Endothelial cell of umbilical vein (primary cell): Measurements from ENCODE around the gene CGNL1. TPM values are rescaled to one million over a fixed set of nuclear protein-coding genes. Genes with fewer than 3 reads are reported as not detected.

Experiments used
- BruUV-seq: library from RNA; stranded (reverse); fragments of 400-500 nt; replicated peaks from 2 replicates; lab custom pipeline; 2021; lab: Mats Ljungman, UMichigan
- CTCF ChIA-PET: fragments of 300-600, 350-600 bp; sonication (Branson Sonifier 250); formaldehyde crosslinking; loops from one replicate; lab custom pipeline; 2021; ENCODE audit warnings: antibody characterized with exemption, inconsistent platforms; lab: Charles Lee
- POLR2A ChIA-PET: fragments of 300-600, 350-600 bp; sonication (Branson Sonifier 250); formaldehyde crosslinking; loops from one replicate; lab custom pipeline; 2021; ENCODE audit warnings: antibody characterized with exemption, inconsistent platforms; lab: Charles Lee
- DNase-seq: peaks from one replicate; pipeline ENCODE4 v3.0.0-alpha.2; 2011; ENCODE audit warnings: low read depth, low spot score
- FAIRE-seq: peaks from 2 replicates; lab custom pipeline; 2011; peaks lifted over from hg19 to GRCh38; lab: Jason Lieb, UNC
- H2AFZ ChIP-seq: 2 replicates; pipeline ENCODE4 v1.6.0; 2012; ENCODE audit warnings: low read depth, low read length, control low read depth, inconsistent platforms
- H3K27ac ChIP-seq: 2 replicates; pipeline ENCODE4 v1.5.1; 2011; ENCODE audit warnings: low read depth, mild to moderate bottlenecking, control low read depth, low read length, moderate library complexity; ENCODE audit not compliant: insufficient read depth
- H3K27me3 ChIP-seq, 2 experiments: 2 replicates each; pipeline versions ENCODE4 v1.6.0 to v1.6.1; 2011; ENCODE audit warnings: low read length in 2 of 2, mixed read lengths in 1 of 2; ENCODE audit not compliant: control insufficient read depth in 2 of 2, insufficient read depth in 2 of 2
- H3K36me3 ChIP-seq, 2 experiments: 2 replicates in 1 of 2; 3 replicates in 1 of 2; pipeline ENCODE4 v1.5.1; 2011; ENCODE audit warnings: low read length in 2 of 2, mild to moderate bottlenecking in 1 of 2, moderate library complexity in 1 of 2; ENCODE audit not compliant: control insufficient read depth in 2 of 2, insufficient read depth in 2 of 2; ENCODE audit errors: extremely low read depth in 1 of 2
- H3K4me1 ChIP-seq: 3 replicates; pipeline ENCODE4 v1.5.1; 2011; ENCODE audit warnings: mild to moderate bottlenecking, low read length; ENCODE audit not compliant: control insufficient read depth, insufficient read depth; ENCODE audit errors: extremely low read depth
- H3K4me2 ChIP-seq: 2 replicates; pipeline ENCODE4 v1.6.1; 2011; ENCODE audit warnings: low read length, control low read depth, mixed read lengths; ENCODE audit not compliant: insufficient read depth
- H3K4me3 ChIP-seq, 3 experiments: fragments of 200-600 bp in 1 of 3; sonication (generic), shearing (Covaris generic) in 1 of 3; replicated peaks in 1 of 3; 2 replicates each; pipeline ENCODE4 v1.5.1; 2011 to 2016; ENCODE audit warnings: control low read depth in 3 of 3, low read length in 3 of 3, mild to moderate bottlenecking in 2 of 3, inconsistent platforms in 1 of 3, low read depth in 1 of 3, moderate library complexity in 1 of 3; ENCODE audit not compliant: insufficient read depth in 1 of 3
- H3K79me2 ChIP-seq: 2 replicates; pipeline ENCODE4 v1.6.0; 2012; ENCODE audit warnings: low read length, inconsistent platforms; ENCODE audit not compliant: control insufficient read depth, insufficient read depth
- H3K9ac ChIP-seq: replicated peaks from 2 replicates; pipeline ENCODE3; 2011; ENCODE audit warnings: low read length, control low read depth; ENCODE audit not compliant: insufficient read depth; ENCODE audit errors: extremely low read depth
- H3K9me1 ChIP-seq: replicated peaks from 3 replicates; pipeline ENCODE4 v1.6.0; 2011; ENCODE audit warnings: mild to moderate bottlenecking, low read length; ENCODE audit not compliant: control insufficient read depth, insufficient read depth; ENCODE audit errors: extremely low read depth
- H3K9me3 ChIP-seq: replicated peaks from 2 replicates; pipeline ENCODE4 v1.5.1; 2012; ENCODE audit warnings: low read length, inconsistent platforms; ENCODE audit not compliant: control insufficient read depth, insufficient read depth
- H4K20me1 ChIP-seq: replicated peaks from 2 replicates; pipeline ENCODE3; 2011; ENCODE audit warnings: mild to moderate bottlenecking, low read length; ENCODE audit not compliant: control insufficient read depth, insufficient read depth; ENCODE audit errors: extremely low read depth
- EZH2 ChIP-seq: IDR thresholded peaks from 2 replicates; pipeline ENCODE4 v1.6.1; 2012; ENCODE audit warnings: borderline replicate concordance, low read depth, mild to moderate bottlenecking, moderate library complexity, low read length, inconsistent platforms; ENCODE audit not compliant: severe bottlenecking
- FOS ChIP-seq: IDR thresholded peaks from 2 replicates; pipeline ENCODE4 v1.6.1; 2011; ENCODE audit warnings: mild to moderate bottlenecking, low read length, moderate library complexity, borderline replicate concordance; ENCODE audit not compliant: insufficient read depth
- GATA2 ChIP-seq: IDR thresholded peaks from 2 replicates; pipeline ENCODE4 v1.7.0; 2011; ENCODE audit warnings: low read depth, mild to moderate bottlenecking, moderate library complexity, mixed read lengths, low read length; ENCODE audit not compliant: insufficient read length, insufficient read depth
- JUN ChIP-seq: IDR thresholded peaks from 2 replicates; pipeline ENCODE4 v1.6.1; 2011; ENCODE audit warnings: borderline replicate concordance, low read depth; ENCODE audit not compliant: insufficient read length, insufficient read depth
- MYC ChIP-seq: IDR thresholded peaks from one replicate; pipeline ENCODE4 v1.6.1; 2011; ENCODE audit warnings: mild to moderate bottlenecking, low read depth, low read length
- dilution Hi-C: fragments of 300-500 bp; cut with MboI; formaldehyde crosslinking; loops from one replicate; pipeline ENCODE4 v1.15.0; 2019; ENCODE audit warnings: low sequenced_read_pairs; ENCODE audit not compliant: extremely low pct_ligation_motif_present
- intact Hi-C: fragments of 100-400 bp; cut with micrococcal nuclease; formaldehyde crosslinking; loops from one replicate; pipeline ENCODE4 v1.10.0; 2022
- polyA plus RNA-seq, 4 experiments: library from polyadenylated mRNA; depleted of rRNA in 3 of 4; stranded (reverse) in 3 of 4; unstranded in 1 of 4; fragments of >200 nt; gene quantifications; 2 replicates each; pipeline versions ENCODE4 v1.2.1 to v1.2.3, GENCODE V29; 2011 to 2012; ENCODE audit warnings: missing spikeins in 1 of 4
- total RNA-seq: library from RNA; stranded (reverse); gene quantifications from 2 replicates; pipeline ENCODE4 v1.2.3, GENCODE V29; 2021

Gene CGNL1
- total and polyA plus RNA-seq, 2 donors (not counting 3 experiments of a cell fraction or from before 2014, with no cell fraction given): 6.9 to 27.1 TPM

DNA sequence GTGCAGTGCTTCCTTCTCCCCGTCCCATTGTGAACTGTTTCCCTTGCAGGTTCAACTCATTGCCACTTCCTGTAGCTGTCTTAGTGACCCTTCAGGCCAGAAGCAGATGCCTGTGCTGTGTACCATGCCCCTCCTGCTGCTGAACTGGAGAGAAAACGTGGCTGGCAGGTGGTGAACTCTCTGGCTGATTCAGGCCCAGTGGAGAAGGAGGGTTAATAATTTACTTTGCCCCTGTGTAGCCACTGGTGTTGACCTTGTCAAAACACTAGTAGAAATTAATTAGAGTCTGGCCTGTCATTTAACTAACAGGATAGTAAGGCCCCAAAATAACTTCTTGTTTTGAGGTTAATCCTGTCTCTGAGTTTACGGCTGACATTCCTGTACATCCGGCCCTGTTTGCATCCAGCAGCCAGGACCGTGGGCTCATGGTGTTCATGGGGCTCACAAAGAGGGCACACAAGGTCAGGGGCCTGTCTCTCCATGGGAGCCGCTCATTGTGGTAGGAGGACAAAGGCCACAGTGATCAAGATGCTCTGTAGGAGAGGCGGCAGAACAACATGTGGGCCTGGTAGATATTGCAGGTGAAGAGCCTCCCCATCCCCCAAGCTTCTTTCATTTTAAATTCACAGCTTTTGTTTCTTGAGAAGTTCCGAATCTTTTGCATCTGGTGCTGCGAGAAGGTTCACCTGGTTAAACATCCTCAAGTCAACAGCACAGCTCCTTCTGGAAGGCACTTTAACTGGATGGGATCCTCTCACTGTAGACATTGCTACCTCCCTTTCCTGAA lies 101.6 kb downstream of the CGNL1 start:
- H3K27me3 ChIP-seq: no peaks in the 10 kb centered on the region
- peaks cover 0 to 3% of the 10 kb centered on the region in 2 experiments for H3K36me3 ChIP-seq
- intact Hi-C loops: loop anchor here (5.0 kb wide), 1 partner anchor 49 kb away; no protein-coding TSS in a partner anchor
- TF ChIP-seq FOS: no peak
- TF ChIP-seq JUN: no peak
- no peak for TF ChIP-seq GATA2
- TF ChIP-seq MYC: no peak
- TF ChIP-seq EZH2: no peak
- H3K9ac ChIP-seq: no peak overlapping the region
- no peaks in the 10 kb centered on the region for H3K79me2 ChIP-seq
- no TSS peak for BruUV-seq
- ChIA-PET CTCF (interaction anchor here (0.9 to 1.9 kb wide), 2 partner anchors 19 to 50 kb away, joined by 3 to 9 read pairs; no protein-coding TSS in a partner anchor), POLR2A (no interaction called here)
- peak overlapping the region; percentile 27 for H2AFZ ChIP-seq
- no peak for FAIRE-seq
- H3K27ac ChIP-seq: no peak overlapping the region
- no peaks in the 10 kb centered on the region for H3K9me3 ChIP-seq
- no peak overlapping the region for H3K4me2 ChIP-seq
- H4K20me1 ChIP-seq: no peaks in the 10 kb centered on the region
- H3K9me1 ChIP-seq: no peaks in the 10 kb centered on the region
- no peak for DNase-seq
- dilution Hi-C loops: no loop called here
- H3K4me1 ChIP-seq: peaks cover 21% of the 10 kb centered on the region
- H3K4me3 ChIP-seq: no peak overlapping the region

DNA sequence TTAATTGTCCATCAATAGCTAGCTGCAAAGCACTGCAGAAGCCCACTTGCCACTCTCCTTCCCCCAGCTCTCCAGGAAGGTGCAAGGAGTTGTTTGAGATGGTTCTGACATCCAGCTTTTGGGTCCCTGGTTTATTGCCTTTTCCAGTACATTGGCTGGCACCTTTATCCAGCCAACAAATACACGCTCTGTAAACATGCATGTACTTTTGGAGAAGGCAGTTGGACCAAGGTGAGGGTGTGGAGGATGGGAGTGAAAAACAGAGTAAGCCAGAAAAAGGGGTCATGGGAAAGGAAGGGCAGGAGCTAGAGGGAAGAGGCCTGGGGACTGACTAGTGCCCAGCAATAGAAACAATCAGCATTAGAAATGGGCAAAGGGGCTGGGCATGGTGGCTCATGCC lies 102.7 kb downstream of the CGNL1 start:
- TF ChIP-seq GATA2: no peak
- Histone ChIP-seq H3K4me3 (no peak overlapping the region), H3K4me1 (peaks cover 21% of the 10 kb centered on the region), H3K27me3 (no peaks in the 10 kb centered on the region), H3K9me1 (no peaks in the 10 kb centered on the region), H2AFZ (no peak overlapping the region), H4K20me1 (no peaks in the 10 kb centered on the region), H3K27ac (no peak overlapping the region), H3K36me3 (no peaks in the 10 kb centered on the region), H3K4me2 (no peak overlapping the region), H3K79me2 (no peaks in the 10 kb centered on the region), H3K9ac (no peak overlapping the region), H3K9me3 (no peaks in the 10 kb centered on the region)
- ChIA-PET POLR2A (no interaction called here), CTCF (interaction anchor here (1.9 kb wide), 1 partner anchor 49 kb away, joined by 9 read pairs; no protein-coding TSS in a partner anchor)
- DNase-seq (no peak), FAIRE-seq (no peak)
- dilution Hi-C loops: no loop called here
- no TSS peak for BruUV-seq
- intact Hi-C loops: loop anchor here (5.0 kb wide), 1 partner anchor 48 kb away; no protein-coding TSS in a partner anchor
